ENCODE results near the gene GRK3.
A peak's percentile ranks its signal among the peaks of the same experiment; 100 is the strongest.
"Not testable (repeated sequence)": the region's sequence is repeated elsewhere in the genome, so short reads cannot be mapped to it uniquely, and the experiment has no call there.

The GRK3 gene

DNA sequence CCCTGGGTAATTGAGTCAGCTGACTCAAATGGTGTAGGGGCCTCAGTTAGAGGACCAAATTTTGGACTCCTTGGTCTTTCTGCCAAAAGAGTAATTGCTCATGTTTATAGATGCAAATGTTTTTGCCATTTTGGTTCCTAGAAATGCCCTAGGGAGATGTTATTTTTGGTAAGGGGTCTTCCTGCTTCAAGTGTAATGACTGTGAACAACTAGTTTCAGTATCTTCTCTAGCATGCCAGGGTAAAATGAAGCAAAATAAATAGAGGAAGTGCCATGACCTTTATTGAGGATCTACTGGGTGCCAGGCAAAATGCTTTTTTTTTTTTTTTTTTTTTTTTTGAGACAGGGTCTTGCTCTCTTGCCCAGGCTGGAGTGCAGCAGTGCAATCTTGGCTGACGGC is 2.5 kb upstream of the GRK3 start:
- not testable (repeated sequence) for H3K4me3 Mint-ChIP-seq

GRCh38 chr22:25562966-25563760 is 1.3 kb upstream of the GRK3 start:
- H3K9me3 Mint-ChIP-seq; DNase-seq (ENCODE audit: low spot score in 2 of 2); H3K36me3 Mint-ChIP-seq; ATAC-seq: not testable (repeated sequence)
- peaks cover 25% of the 10 kb centered on the region for H3K4me1 Mint-ChIP-seq
- peak overlapping the region; percentile 29 for H3K27ac Mint-ChIP-seq
- H3K4me3 Mint-ChIP-seq = peak overlapping the region; percentile 81

More for the DNA sequence above, 2.5 kb upstream of the GRK3 start:
- not testable (repeated sequence) for ATAC-seq; DNase-seq (ENCODE audit: low spot score in 2 of 2); H3K27ac Mint-ChIP-seq; H3K9me3 Mint-ChIP-seq; H3K36me3 Mint-ChIP-seq
- peaks cover 25% of the 10 kb centered on the region for H3K4me1 Mint-ChIP-seq

- Mint-ChIP-seq H3K4me3 (peak overlapping the region; percentile 81), H3K36me3 (no peaks in the 10 kb centered on the region), H3K9me3 (no peaks in the 10 kb centered on the region), H3K4me1 (peaks cover 25% of the 10 kb centered on the region), H3K27ac (peak overlapping the region; percentile 29)
- ATAC-seq = peak; percentile 43
- no peak for DNase-seq (ENCODE audit: low spot score in 2 of 2)
Measured at GRCh38 chr22:25563761-25564319, 635 bp upstream of the GRK3 start.

DNA sequence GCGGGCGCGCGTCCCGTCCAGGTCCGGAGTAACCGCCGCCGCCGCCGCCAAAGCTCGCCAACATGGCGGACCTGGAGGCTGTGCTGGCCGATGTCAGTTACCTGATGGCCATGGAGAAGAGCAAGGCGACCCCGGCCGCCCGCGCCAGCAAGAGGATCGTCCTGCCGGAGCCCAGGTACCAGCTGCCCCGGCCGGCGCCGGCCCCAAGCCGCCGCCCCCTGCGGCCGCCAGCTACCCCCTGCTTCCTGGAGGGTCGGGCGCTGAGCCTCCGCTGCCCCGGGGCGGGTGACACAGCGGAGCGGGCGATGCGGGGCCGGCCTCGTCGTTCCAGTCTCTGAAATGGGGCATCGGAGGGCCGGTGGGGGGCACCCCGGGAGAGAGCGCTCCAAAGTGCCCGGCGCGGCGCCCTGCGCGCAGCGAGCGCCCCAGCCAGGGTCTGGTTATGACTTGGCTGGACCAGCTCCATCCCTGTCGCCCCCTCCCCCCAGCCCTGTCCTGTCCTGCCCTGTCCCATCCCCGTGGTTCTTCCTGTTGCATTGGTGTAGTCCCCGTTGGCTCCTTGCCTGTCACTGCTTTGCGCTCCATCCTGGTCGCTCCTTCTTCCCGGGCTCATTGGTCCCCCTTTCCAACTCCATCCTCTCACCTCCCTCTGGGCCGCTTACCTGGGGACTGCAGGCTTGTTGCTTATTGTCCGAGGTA is 653 bp downstream of the GRK3 start:
- ATAC-seq (peak; percentile 40), DNase-seq (ENCODE audit: low spot score in 2 of 2) (peak; percentile 11 to 62)
- Mint-ChIP-seq H3K4me1 (peaks cover 25% of the 10 kb centered on the region), H3K4me3 (peak overlapping the region; percentile 81), H3K27ac (peak overlapping the region; percentile 86), H3K36me3 (no peaks in the 10 kb centered on the region), H3K9me3 (no peaks in the 10 kb centered on the region)

DNA sequence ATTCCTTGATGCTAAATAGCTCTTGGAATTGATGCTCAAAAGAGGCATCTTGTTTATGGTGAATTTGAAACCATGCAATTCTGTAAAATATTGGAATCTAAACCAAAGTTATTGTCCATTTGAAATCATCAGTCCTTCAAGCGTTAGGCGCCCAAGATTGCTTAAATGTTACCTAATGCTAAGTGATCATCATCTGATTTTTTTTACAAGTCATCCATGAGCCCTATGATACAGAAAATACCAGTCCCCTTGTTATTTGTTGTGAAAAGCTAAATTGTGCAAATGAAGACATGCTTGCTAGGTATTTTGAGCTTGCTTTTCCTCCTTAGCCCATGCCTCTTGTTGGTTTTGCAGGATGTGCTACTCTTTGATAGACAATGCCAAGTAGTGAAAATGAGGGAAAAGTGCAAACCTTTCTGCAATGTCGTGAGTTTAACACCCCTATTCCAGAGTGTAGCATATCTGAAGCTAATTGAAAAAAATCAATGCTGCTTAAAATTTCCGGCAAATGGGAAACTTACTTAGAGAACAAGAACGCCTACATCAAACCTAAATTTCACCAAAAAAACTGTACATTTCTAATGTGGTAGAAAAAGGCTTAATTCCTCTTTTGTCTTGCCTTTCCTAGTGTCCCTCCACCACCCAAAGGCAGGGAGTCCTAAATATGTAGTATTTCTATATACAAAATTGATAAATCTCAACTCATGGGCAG is 1.9 kb downstream of the GRK3 start:
- Mint-ChIP-seq H3K27ac (no peak overlapping the region), H3K36me3 (no peaks in the 10 kb centered on the region), H3K4me3 (peak overlapping the region; percentile 81), H3K9me3 (no peaks in the 10 kb centered on the region), H3K4me1 (peaks cover 24% of the 10 kb centered on the region)
- ATAC-seq (no peak), DNase-seq (ENCODE audit: low spot score in 2 of 2) (no peak)

- Mint-ChIP-seq H3K27ac (no peak overlapping the region), H3K36me3 (no peaks in the 10 kb centered on the region), H3K4me3 (no peak overlapping the region), H3K9me3 (no peaks in the 10 kb centered on the region), H3K4me1 (peaks cover 20% of the 10 kb centered on the region)
- DNase-seq (ENCODE audit: low spot score in 2 of 2) (no peak), ATAC-seq (no peak)
Measured at GRCh38 chr22:25566898-25567235, 2.4 kb downstream of the GRK3 start.

DNA sequence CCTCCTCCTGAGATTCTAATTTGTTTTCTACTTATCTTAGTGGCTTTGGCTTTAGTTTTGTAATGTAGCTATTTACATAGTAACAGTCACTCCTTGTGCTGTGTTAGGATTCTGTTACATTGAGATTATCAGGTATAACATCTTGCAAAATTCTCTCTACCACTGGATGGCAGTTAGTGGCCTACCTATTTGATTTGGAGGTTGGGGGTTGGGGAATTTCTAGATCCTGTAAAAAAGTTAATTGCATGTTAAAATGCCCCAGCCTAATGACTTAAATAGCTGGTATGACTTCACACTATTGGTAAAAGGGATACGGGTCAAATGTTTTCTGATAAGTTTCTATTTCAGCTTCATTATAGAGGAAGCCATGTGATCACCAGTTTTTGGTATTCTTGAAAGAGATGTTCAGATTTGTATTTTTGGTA is 2.8 kb downstream of the GRK3 start:
- ATAC-seq = no peak
- DNase-seq (ENCODE audit: low spot score in 2 of 2) = no peak
- Mint-ChIP-seq H3K36me3 (no peaks in the 10 kb centered on the region), H3K27ac (no peak overlapping the region), H3K4me3 (no peak overlapping the region), H3K4me1 (peaks cover 22% of the 10 kb centered on the region), H3K9me3 (no peaks in the 10 kb centered on the region)

- not testable (repeated sequence) for H3K4me3 Mint-ChIP-seq; ATAC-seq; H3K27ac Mint-ChIP-seq; H3K36me3 Mint-ChIP-seq; H3K9me3 Mint-ChIP-seq; DNase-seq (ENCODE audit: low spot score in 2 of 2)
- H3K4me1 Mint-ChIP-seq = peaks cover 27% of the 10 kb centered on the region
Measured at GRCh38 chr22:25568066-25568465, 3.6 kb downstream of the GRK3 start.

GRCh38 chr22:25569361-25569760 is 4.9 kb downstream of the GRK3 start:
- no peaks in the 10 kb centered on the region for H3K36me3 Mint-ChIP-seq
- no peak for DNase-seq (ENCODE audit: low spot score in 2 of 2)
- no peaks in the 10 kb centered on the region for H3K9me3 Mint-ChIP-seq
- no peak overlapping the region for H3K27ac Mint-ChIP-seq
- peaks cover 19% of the 10 kb centered on the region for H3K4me1 Mint-ChIP-seq
- ATAC-seq = no peak
- H3K4me3 Mint-ChIP-seq = no peak overlapping the region

DNA sequence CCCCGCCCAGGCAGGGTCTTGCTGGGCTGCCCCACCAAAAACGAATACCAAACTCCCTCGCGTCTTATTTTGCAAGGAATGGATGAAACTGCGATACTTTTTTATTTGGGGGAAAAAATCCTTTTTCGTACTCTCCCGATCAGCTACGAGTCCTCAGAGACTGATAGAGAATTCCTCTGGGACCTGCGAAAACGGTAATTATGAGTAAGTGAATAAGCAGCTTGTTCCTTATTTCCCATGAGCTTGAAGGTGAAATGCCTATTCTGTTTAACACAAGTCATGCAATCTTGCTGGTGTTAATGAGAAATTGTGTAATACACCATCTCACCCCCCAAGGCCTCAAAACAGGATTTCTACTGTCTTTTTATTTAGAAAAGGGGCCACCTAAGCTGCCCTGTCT is 5.5 kb downstream of the GRK3 start:
- H3K4me3 Mint-ChIP-seq = no peak overlapping the region
- H3K9me3 Mint-ChIP-seq = no peaks in the 10 kb centered on the region
- no peak for DNase-seq (ENCODE audit: low spot score in 2 of 2)
- no peak for ATAC-seq
- H3K4me1 Mint-ChIP-seq = peaks cover 18% of the 10 kb centered on the region
- no peak overlapping the region for H3K27ac Mint-ChIP-seq
- no peaks in the 10 kb centered on the region for H3K36me3 Mint-ChIP-seq

- DNase-seq (ENCODE audit: low spot score in 2 of 2) = no peak
Measured at GRCh38 chr22:25570486-25570885, 6.0 kb downstream of the GRK3 start.

GRCh38 chr22:25571969-25572707 is 7.7 kb downstream of the GRK3 start:
- not testable (repeated sequence) for DNase-seq (ENCODE audit: low spot score in 2 of 2); ATAC-seq; H3K36me3 Mint-ChIP-seq; H3K9me3 Mint-ChIP-seq; H3K4me1 Mint-ChIP-seq; H3K4me3 Mint-ChIP-seq
- H3K27ac Mint-ChIP-seq = peak overlapping the region; percentile 7

More at GRCh38 chr22:25570486-25570885, 6.0 kb downstream of the GRK3 start:
- Mint-ChIP-seq H3K4me3 (no peak overlapping the region), H3K4me1 (peaks cover 14% of the 10 kb centered on the region), H3K36me3 (no peaks in the 10 kb centered on the region), H3K9me3 (no peaks in the 10 kb centered on the region), H3K27ac (no peak overlapping the region)
- ATAC-seq = no peak

DNA sequence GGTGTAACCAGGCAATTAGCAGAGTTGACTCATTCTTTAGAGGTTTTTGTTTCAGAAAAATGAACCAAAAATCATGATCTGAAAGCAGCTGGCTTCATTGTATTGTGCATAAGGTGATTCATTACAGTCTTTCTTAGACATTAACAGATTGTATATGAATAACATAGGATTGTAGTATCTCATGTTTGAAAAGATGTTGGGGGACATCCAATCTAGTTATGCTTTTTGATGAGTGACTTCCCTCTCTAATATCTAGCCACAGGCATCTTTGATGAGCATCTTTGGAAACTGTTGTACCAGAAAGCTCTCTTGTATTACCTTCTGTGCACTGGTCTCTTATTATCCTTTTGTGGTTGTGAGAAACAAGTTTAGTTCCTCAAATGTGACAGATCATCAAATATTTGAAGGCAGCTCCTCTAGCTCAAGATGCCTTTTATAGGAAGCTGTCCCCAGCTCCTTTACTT is 8.3 kb downstream of the GRK3 start:
- Mint-ChIP-seq H3K4me1 (peaks cover 7% of the 10 kb centered on the region), H3K27ac (peak overlapping the region; percentile 7), H3K9me3 (no peaks in the 10 kb centered on the region), H3K4me3 (no peak overlapping the region), H3K36me3 (no peaks in the 10 kb centered on the region)
- DNase-seq (ENCODE audit: low spot score in 2 of 2) = no peak
- peak; percentile 75 for ATAC-seq

DNA sequence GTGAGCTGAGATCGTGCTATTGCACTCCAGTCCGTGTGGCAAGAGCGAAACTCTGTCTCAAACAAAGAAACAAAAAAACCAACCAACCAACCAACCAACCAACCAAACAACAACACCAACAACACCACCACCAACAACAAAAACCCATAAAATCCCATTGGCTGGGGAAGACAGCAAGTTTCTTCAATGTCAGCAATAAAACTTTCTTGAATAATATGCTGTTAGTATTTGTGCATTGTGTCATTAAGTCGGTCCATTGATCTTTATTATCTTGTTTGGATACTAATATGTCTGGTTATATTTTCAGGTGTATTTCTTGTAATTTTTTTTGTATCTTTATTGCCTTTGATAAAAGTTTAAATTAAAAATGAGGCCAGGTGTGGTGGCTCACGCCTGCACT is 9.4 kb downstream of the GRK3 start:
- ATAC-seq (no peak), DNase-seq (ENCODE audit: low spot score in 2 of 2) (no peak)
- Mint-ChIP-seq H3K4me3 (no peak overlapping the region), H3K4me1 (peaks cover 7% of the 10 kb centered on the region), H3K36me3 (no peaks in the 10 kb centered on the region), H3K27ac (no peak overlapping the region), H3K9me3 (no peaks in the 10 kb centered on the region)

DNA sequence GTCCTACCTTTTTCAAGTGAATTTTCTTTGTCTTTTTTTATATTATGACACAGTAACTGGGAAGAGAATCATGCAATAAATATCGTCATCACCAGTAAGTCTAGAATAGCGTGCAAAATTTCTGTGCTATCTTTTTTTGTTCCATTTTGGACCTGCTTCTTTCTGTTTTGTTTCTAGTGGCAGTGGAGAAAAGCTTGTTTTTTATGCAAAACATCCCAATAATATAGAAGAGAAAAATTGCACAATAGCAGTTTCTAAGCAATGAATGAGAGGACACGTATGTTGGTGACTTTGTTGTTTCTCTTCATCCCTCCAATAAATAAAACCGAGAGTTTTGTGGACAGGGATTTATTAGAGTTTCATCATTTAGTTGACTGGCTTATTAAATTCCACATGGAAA is 10.3 kb downstream of the GRK3 start:
- ATAC-seq = no peak
- H3K9me3 Mint-ChIP-seq = no peaks in the 10 kb centered on the region
- peaks cover 7% of the 10 kb centered on the region for H3K4me1 Mint-ChIP-seq
- H3K4me3 Mint-ChIP-seq = no peak overlapping the region
- DNase-seq (ENCODE audit: low spot score in 2 of 2) = no peak
- no peaks in the 10 kb centered on the region for H3K36me3 Mint-ChIP-seq
- no peak overlapping the region for H3K27ac Mint-ChIP-seq

Data from stimulated activated effector memory CD8-positive, alpha-beta T cell treated with anti-CD3 and anti-CD28 coated beads, Interleukin-12 subunit alpha, Interleukin-12 subunit beta, amount 100 ng/mL, for 72 hours (primary cell).